GM18505 (cell line): Measurements from ENCODE around the gene CYP27A1.
"Not testable (repeated sequence)": the region's sequence is repeated elsewhere in the genome, so short reads cannot be mapped to it uniquely, and the experiment has no call there.

ENCODE experiments used
- ATAC-seq: cut with Tn5 transposase; IDR thresholded peaks from one replicate; pipeline ENCODE4 v1.9.1; 2021; ENCODE audit not compliant: unreplicated experiment
- POLR2A ChIP-seq: IDR thresholded peaks from 4 replicates; pipeline ENCODE4 v1.6.1; 2011; ENCODE audit warnings: borderline replicate concordance; ENCODE audit not compliant: insufficient read depth, insufficient read length; ENCODE audit errors: extremely low read depth

CYP27A1 gene

GRCh38 chr2:218839888-218840287, 57.9 kb downstream of the CYP27A1 start:
- no peak for ATAC-seq
- TF ChIP-seq POLR2A = no peak

GRCh38 chr2:218844334-218844733, 62.4 kb downstream of the CYP27A1 start:
- not testable (repeated sequence) for ATAC-seq

GRCh38 chr2:218846963-218847362, 65.0 kb downstream of the CYP27A1 start:
- ATAC-seq = not testable (repeated sequence)

- ATAC-seq = no peak
Measured at GRCh38 chr2:218849721-218850120, 67.8 kb downstream of the CYP27A1 start.

GRCh38 chr2:218850796-218851195, 68.8 kb downstream of the CYP27A1 start:
- ATAC-seq = no peak
- no peak for TF ChIP-seq POLR2A

More at GRCh38 chr2:218849721-218850120, 67.8 kb downstream of the CYP27A1 start:
- TF ChIP-seq POLR2A = no peak

- no peak for TF ChIP-seq POLR2A
- ATAC-seq = no peak
Measured at GRCh38 chr2:218851286-218851685, 69.3 kb downstream of the CYP27A1 start.

- ATAC-seq = no peak
- no peak for TF ChIP-seq POLR2A
Measured at GRCh38 chr2:218852911-218853667, 71.1 kb downstream of the CYP27A1 start.

- no peak for TF ChIP-seq POLR2A
- no peak for ATAC-seq
Measured at GRCh38 chr2:218853766-218854165, 71.8 kb downstream of the CYP27A1 start.

GRCh38 chr2:218854860-218855259, 72.9 kb downstream of the CYP27A1 start:
- no peak for TF ChIP-seq POLR2A
- no peak for ATAC-seq

GRCh38 chr2:218855305-218856166, 73.6 kb downstream of the CYP27A1 start:
- TF ChIP-seq POLR2A = no peak
- no peak for ATAC-seq

- no peak for TF ChIP-seq POLR2A
- no peak for ATAC-seq
Measured at GRCh38 chr2:218856167-218856895, 74.4 kb downstream of the CYP27A1 start.

GRCh38 chr2:218856896-218857243, 74.9 kb downstream of the CYP27A1 start:
- TF ChIP-seq POLR2A = no peak
- no peak for ATAC-seq

- no peak for TF ChIP-seq POLR2A
- no peak for ATAC-seq
Measured at GRCh38 chr2:218857371-218858137, 75.6 kb downstream of the CYP27A1 start.
